ENCODE measurements around the gene FRAT2.

- no peak for TF ChIP-seq GATA2 (IDR thresholded peaks at IDR 0.05; ENCODE audit: low read depth, low read length)
- TF ChIP-seq GATA3 (IDR thresholded peaks at IDR 0.05; ENCODE audit: low read depth, low read length), result no peak
Observed at GRCh38 chr10:97332591-97333350, 1.8 kb downstream of the FRAT2 start.

Data from SH-SY5Y (cell line).